HCT116 (cell line): ENCODE measurements around the gene C9orf78. TPM values are rescaled to one million over a fixed set of nuclear protein-coding genes. Genes with fewer than 3 reads are reported as not detected.

Source experiments
- ATAC-seq: fragments of 200-7000 bp; cut with Tn5 transposase; 2 replicates; pipeline ENCODE4 v1.9.1; 2020; ENCODE audit warnings: mild to moderate bottlenecking, moderate library complexity
- BruUV-seq: library from RNA; stranded (reverse); fragments of 400-500 nt; replicated peaks from 2 replicates; lab custom pipeline; 2021; lab: Mats Ljungman, UMichigan
- CTCF ChIA-PET: fragments of 300-600 bp; sonication (Branson Sonifier 250); formaldehyde crosslinking; loops from one replicate; lab custom pipeline; 2021; ENCODE audit warnings: antibody characterized with exemption; lab: Charles Lee
- POLR2A ChIA-PET: fragments of 300-600, 350-600 bp; sonication (Branson Sonifier 250); formaldehyde crosslinking; loops from one replicate; lab custom pipeline; 2021; ENCODE audit warnings: antibody characterized with exemption; lab: Charles Lee
- RAD21 ChIA-PET, 2 experiments: fragments of 300-600 bp; sonication (Branson Sonifier 250); formaldehyde crosslinking; loops; one replicate each; lab custom pipeline; 2023; ENCODE audit warnings: low total read pairs in 2 of 2; ENCODE audit not compliant: uncharacterized antibody in 2 of 2, unreplicated experiment in 2 of 2, low non-redundant PET in 1 of 2; lab: Charles Lee
- DNase-seq: peaks from one replicate; pipeline ENCODE4 v3.0.0-alpha.2; 2010; ENCODE audit warnings: low read depth, low spot score
- H2AFZ ChIP-seq: fragments of 200-600 bp; shearing (Covaris generic), sonication (generic); 2 replicates; pipeline ENCODE4 v1.6.1; 2017; ENCODE audit warnings: low read depth, mixed run types, mixed read lengths, antibody characterized with exemption, low read length; ENCODE audit not compliant: poor library complexity, severe bottlenecking
- H3K27ac ChIP-seq: 2 replicates; pipeline ENCODE4 v1.5.1; 2012; ENCODE audit warnings: low read depth, low read length
- H3K27me3 ChIP-seq: fragments of 200-600 bp; sonication (generic); 2 replicates; pipeline ENCODE4 v1.6.1; 2016; ENCODE audit warnings: mixed run types, low read length, mixed read lengths; ENCODE audit not compliant: insufficient read depth
- H3K36me3 ChIP-seq, 2 experiments: fragments of 200-500 bp in 1 of 2; fragments of 200-600 bp in 1 of 2; sonication (Bioruptor generic) in 1 of 2; sonication (generic) in 1 of 2; 2 replicates each; pipeline versions ENCODE4 v1.5.1 to v1.6.1; 2014 to 2016; ENCODE audit warnings: low read length in 2 of 2, inconsistent platforms in 1 of 2, mixed read lengths in 1 of 2, mixed run types in 1 of 2; ENCODE audit not compliant: insufficient read depth in 2 of 2, control insufficient read depth in 1 of 2
- H3K4me1 ChIP-seq, 2 experiments: fragments of 200-600 bp in 1 of 2; sonication (generic) in 1 of 2; 2 replicates each; pipeline versions ENCODE4 v1.5.1 to v1.6.1; 2012 to 2017; ENCODE audit warnings: low read length in 2 of 2, inconsistent platforms in 1 of 2, mild to moderate bottlenecking in 1 of 2, mixed read lengths in 1 of 2, mixed run types in 1 of 2, moderate library complexity in 1 of 2; ENCODE audit not compliant: insufficient read depth in 2 of 2, control insufficient read depth in 1 of 2
- H3K4me2 ChIP-seq: fragments of 200-600 bp; sonication (generic); 2 replicates; pipeline ENCODE4 v1.6.1; 2017; ENCODE audit warnings: mixed run types, low read length, mixed read lengths
- H3K4me3 ChIP-seq, 2 experiments: fragments of 200-600 bp in 1 of 2; sonication (generic) in 1 of 2; replicated peaks in 1 of 2; 2 replicates each; pipeline ENCODE4 v1.5.1; 2011 to 2016; ENCODE audit warnings: low read length in 2 of 2, control low read depth in 1 of 2, low read depth in 1 of 2, mild to moderate bottlenecking in 1 of 2, mixed read lengths in 1 of 2, mixed run types in 1 of 2
- H3K79me2 ChIP-seq: fragments of 200-600 bp; sonication (generic); 2 replicates; pipeline ENCODE4 v1.6.1; 2017; ENCODE audit warnings: mild to moderate bottlenecking, mixed run types, low read length, moderate library complexity, mixed read lengths; ENCODE audit not compliant: insufficient read depth
- H3K9ac ChIP-seq: fragments of 200-600 bp; sonication (generic); 2 replicates; pipeline ENCODE4 v1.6.1; 2016; ENCODE audit warnings: low read length, mixed read lengths
- H3K9me2 ChIP-seq: fragments of 200-600 bp; sonication (generic), shearing (Covaris generic); 2 replicates; pipeline ENCODE4 v1.6.1; 2017; ENCODE audit warnings: mixed run types, mild to moderate bottlenecking, moderate library complexity; ENCODE audit not compliant: insufficient read depth
- H3K9me3 ChIP-seq, 2 experiments: fragments of 200-500 bp in 1 of 2; fragments of 200-600 bp in 1 of 2; sonication (Bioruptor generic) in 1 of 2; sonication (generic) in 1 of 2; 2 replicates each; pipeline ENCODE4 v1.6.1; 2014 to 2017; ENCODE audit warnings: low read length in 2 of 2, mixed read lengths in 2 of 2, inconsistent platforms in 1 of 2, low read depth in 1 of 2, mild to moderate bottlenecking in 1 of 2, mixed run types in 1 of 2, moderate library complexity in 1 of 2; ENCODE audit not compliant: control insufficient read depth in 1 of 2, insufficient read depth in 1 of 2
- H4K20me1 ChIP-seq: fragments of 200-600 bp; sonication (generic), shearing (Covaris generic); 2 replicates; pipeline ENCODE4 v1.6.1; 2017; ENCODE audit warnings: mixed run types, mild to moderate bottlenecking, moderate library complexity; ENCODE audit not compliant: insufficient read depth
- CEBPB ChIP-seq: IDR thresholded peaks from 2 replicates; pipeline ENCODE4 v1.6.1; 2012; ENCODE audit warnings: low read depth
- EGR1 ChIP-seq: IDR thresholded peaks from 2 replicates; pipeline ENCODE4 v1.6.1; 2012; ENCODE audit warnings: low read depth
- ELF1 ChIP-seq: IDR thresholded peaks from 2 replicates; pipeline ENCODE4 v1.6.1; 2012; ENCODE audit warnings: low read depth, borderline replicate concordance
- EZH2 ChIP-seq: fragments of 200-600 bp; sonication (generic); IDR thresholded peaks from 2 replicates; pipeline ENCODE4 v1.6.1; 2017; ENCODE audit warnings: antibody characterized with exemption, mixed run types
- EZH2phosphoT487 ChIP-seq: fragments of 200-600 bp; IDR thresholded peaks from 2 replicates; pipeline ENCODE4 v1.6.1; 2018; ENCODE audit warnings: antibody characterized with exemption, borderline replicate concordance
- FOSL1 ChIP-seq: IDR thresholded peaks from 2 replicates; pipeline ENCODE4 v1.6.1; 2012; ENCODE audit warnings: low read depth
- JUND ChIP-seq: IDR thresholded peaks from 2 replicates; pipeline ENCODE4 v1.6.1; 2012
- POLR2A ChIP-seq: IDR thresholded peaks from 2 replicates; pipeline ENCODE4 v1.7.0; 2011; ENCODE audit warnings: borderline replicate concordance; ENCODE audit not compliant: insufficient read depth, insufficient read length; ENCODE audit errors: extremely low read depth
- POLR2AphosphoS5 ChIP-seq: IDR thresholded peaks from 2 replicates; pipeline ENCODE4 v1.6.1; 2011; ENCODE audit warnings: mild to moderate bottlenecking, low read depth, low read length, moderate library complexity
- RAD21 ChIP-seq: IDR thresholded peaks from 2 replicates; pipeline ENCODE4 v1.6.1; 2012; ENCODE audit warnings: low read depth, mild to moderate bottlenecking
- SIN3A ChIP-seq: IDR thresholded peaks from 2 replicates; pipeline ENCODE4 v1.6.1; 2012; ENCODE audit warnings: low read depth
- SP1 ChIP-seq: IDR thresholded peaks from 2 replicates; pipeline ENCODE4 v1.6.1; 2012; ENCODE audit warnings: low read depth
- SRF ChIP-seq: IDR thresholded peaks from 2 replicates; pipeline ENCODE4 v1.6.1; 2012; ENCODE audit warnings: low read depth
- TCF7L2 ChIP-seq: IDR thresholded peaks from 2 replicates; pipeline ENCODE4 v1.7.0; 2011; ENCODE audit warnings: borderline replicate concordance, inconsistent platforms; ENCODE audit not compliant: insufficient read depth, insufficient read length; ENCODE audit errors: extremely low read depth
- YY1 ChIP-seq: IDR thresholded peaks from 2 replicates; pipeline ENCODE4 v1.6.1; 2011; ENCODE audit warnings: low read length, low read depth, moderate library complexity, mild to moderate bottlenecking; ENCODE audit not compliant: insufficient replicate concordance; ENCODE audit errors: extremely low read depth
- ZFX ChIP-seq: fragments of 450-650 bp; IDR thresholded peaks from 2 replicates; pipeline ENCODE4 v1.6.1; 2017
- intact Hi-C: fragments of 100-400 bp; cut with micrococcal nuclease; formaldehyde crosslinking; loops from 2 replicates; pipeline ENCODE4 v1.10.0; 2022
- total RNA-seq: library from RNA; stranded (reverse); gene quantifications from one replicate; pipeline ENCODE4 v1.2.1, GENCODE V29; 2021; ENCODE audit not compliant: unreplicated experiment
- TF ChIP-seq, protein P1 (sequence below): IDR thresholded peaks from 2 replicates; pipeline ENCODE4 v1.6.1; 2012
- TF ChIP-seq, protein P2 (sequence below): IDR thresholded peaks from 2 replicates; pipeline ENCODE4 v1.6.1; 2012

Gene C9orf78
- total RNA-seq, 1 experiment from 2014 or later = 41.4 TPM

DNA sequence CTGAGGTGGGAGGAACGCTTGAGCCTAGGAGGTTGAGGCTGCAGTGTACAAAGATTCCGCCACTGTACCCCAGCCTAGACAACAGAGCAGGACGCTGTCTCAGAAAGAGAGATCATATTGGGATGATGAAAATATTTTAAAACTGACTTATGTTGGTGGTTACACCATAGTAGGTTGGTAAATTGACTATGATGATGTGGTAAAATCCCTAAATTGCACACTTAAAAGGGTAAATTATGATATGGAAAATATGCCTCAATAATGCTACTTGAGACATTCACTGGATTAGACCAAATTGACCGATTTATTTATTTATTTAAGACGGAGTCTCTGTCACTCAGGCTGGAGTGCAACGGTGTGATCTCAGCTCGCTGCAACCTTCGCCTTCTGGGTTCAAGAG is 53.9 kb downstream of the C9orf78 start:
- H3K36me3 ChIP-seq = no peaks in the 10 kb centered on the region
- ChIA-PET POLR2A (interaction anchor here (0.7 to 2.0 kb wide), 3 partner anchors 28 to 54 kb away, joined by 3 to 4 read pairs (median 4); partner anchors contain the start of gene PTGES), CTCF (interaction anchor here (1.1 to 3.7 kb wide), 2 partner anchors 43 to 55 kb away, joined by 3 to 33 read pairs; no protein-coding TSS in a partner anchor), RAD21 (no interaction called here)
- H3K4me1 ChIP-seq = peaks cover 27 to 33% of the 10 kb centered on the region in 2 experiments
- H3K27me3 ChIP-seq = no peaks in the 10 kb centered on the region
- no peak overlapping the region for H3K4me3 ChIP-seq
- no TSS peak for BruUV-seq
- no peak overlapping the region for H3K4me2 ChIP-seq
- H3K9ac ChIP-seq = no peak overlapping the region
- H3K27ac ChIP-seq = no peak overlapping the region
- H4K20me1 ChIP-seq = no peaks in the 10 kb centered on the region
- intact Hi-C loops = no loop called here
- H3K9me2 ChIP-seq = no peaks in the 10 kb centered on the region
- no peak for DNase-seq
- no peaks in the 10 kb centered on the region for H3K9me3 ChIP-seq
- ATAC-seq = no peak
- no peaks in the 10 kb centered on the region for H3K79me2 ChIP-seq
- H2AFZ ChIP-seq = no peak overlapping the region
- TF ChIP-seq, protein P1, sequence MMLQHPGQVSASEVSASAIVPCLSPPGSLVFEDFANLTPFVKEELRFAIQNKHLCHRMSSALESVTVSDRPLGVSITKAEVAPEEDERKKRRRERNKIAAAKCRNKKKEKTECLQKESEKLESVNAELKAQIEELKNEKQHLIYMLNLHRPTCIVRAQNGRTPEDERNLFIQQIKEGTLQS = no peak
- no peak for TF ChIP-seq YY1
- TF ChIP-seq ELF1 = no peak
- TF ChIP-seq, protein P2, sequence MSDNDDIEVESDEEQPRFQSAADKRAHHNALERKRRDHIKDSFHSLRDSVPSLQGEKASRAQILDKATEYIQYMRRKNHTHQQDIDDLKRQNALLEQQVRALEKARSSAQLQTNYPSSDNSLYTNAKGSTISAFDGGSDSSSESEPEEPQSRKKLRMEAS = no peak
- no peak for TF ChIP-seq JUND
- no peak for TF ChIP-seq SRF
- TF ChIP-seq CEBPB = no peak
- TF ChIP-seq SP1 = no peak
- TF ChIP-seq ZFX = no peak
- TF ChIP-seq POLR2AphosphoS5 = no peak
- TF ChIP-seq EGR1 = no peak
- no peak for TF ChIP-seq POLR2A
- TF ChIP-seq EZH2 = no peak
- TF ChIP-seq TCF7L2 = no peak
- no peak for TF ChIP-seq EZH2phosphoT487
- no peak for TF ChIP-seq RAD21
- TF ChIP-seq FOSL1 = no peak
- no peak for TF ChIP-seq SIN3A
